OCI-LY1 (cell line): ENCODE measurements around the gene AVPR2.

Experiments used
- H2AFZ ChIP-seq: fragments of 200-600 bp; sonication (generic), shearing (Covaris generic); 2 replicates; pipeline ENCODE4 v1.6.0; 2014; ENCODE audit warnings: antibody characterized with exemption, mild to moderate bottlenecking, low read length
- H3F3A ChIP-seq: fragments of 200-600 bp; sonication (generic), shearing (Covaris generic); 2 replicates; pipeline ENCODE4 v1.6.0; 2014; ENCODE audit warnings: mild to moderate bottlenecking, antibody characterized with exemption, low read length, moderate library complexity; ENCODE audit not compliant: insufficient read depth
- H3K27ac ChIP-seq: fragments of 200-600 bp; sonication (generic); 2 replicates; pipeline ENCODE4 v1.5.1; 2014; ENCODE audit warnings: low read length, mixed run types, mild to moderate bottlenecking, low read depth; ENCODE audit not compliant: poor library complexity, severe bottlenecking
- H3K27me3 ChIP-seq: fragments of 200-600 bp; sonication (generic); 2 replicates; pipeline ENCODE4 v1.6.0; 2014; ENCODE audit warnings: antibody characterized with exemption, mild to moderate bottlenecking, low read length, moderate library complexity; ENCODE audit not compliant: insufficient read depth
- H3K36me3 ChIP-seq: fragments of 200-600 bp; sonication (generic); 2 replicates; pipeline ENCODE4 v1.6.1; 2014; ENCODE audit warnings: mild to moderate bottlenecking, antibody characterized with exemption, low read length, moderate library complexity, mixed read lengths; ENCODE audit not compliant: insufficient read depth
- H3K4me1 ChIP-seq: fragments of 200-600 bp; sonication (generic); 2 replicates; pipeline ENCODE4 v1.5.1; 2014; ENCODE audit warnings: mild to moderate bottlenecking, low read length, moderate library complexity; ENCODE audit not compliant: insufficient read depth, severe bottlenecking
- H3K4me2 ChIP-seq: fragments of 200-600 bp; sonication (generic), shearing (Covaris generic); 2 replicates; pipeline ENCODE4 v1.6.1; 2014; ENCODE audit warnings: low read length
- H3K4me3 ChIP-seq: fragments of 200-600 bp; sonication (generic); 2 replicates; pipeline ENCODE4 v1.5.1; 2014; ENCODE audit warnings: low read length, low read depth, mild to moderate bottlenecking, mixed read lengths; ENCODE audit not compliant: poor library complexity, severe bottlenecking
- H3K79me2 ChIP-seq: fragments of 200-600 bp; shearing (Covaris generic); 2 replicates; pipeline ENCODE4 v1.6.1; 2016; ENCODE audit warnings: mixed run types, low read length, mixed read lengths; ENCODE audit not compliant: insufficient read depth
- H3K9ac ChIP-seq: fragments of 200-600 bp; sonication (generic), shearing (Covaris generic); 2 replicates; pipeline ENCODE4 v1.6.1; 2014; ENCODE audit warnings: mild to moderate bottlenecking, low read length, mixed read lengths
- H3K9me2 ChIP-seq: fragments of 200-600 bp; sonication (generic), shearing (Covaris generic); 2 replicates; pipeline ENCODE4 v1.6.1; 2014; ENCODE audit warnings: low read depth, mild to moderate bottlenecking, low read length, mixed read lengths
- H3K9me3 ChIP-seq: fragments of 200-600 bp; shearing (Covaris generic); 2 replicates; pipeline ENCODE4 v1.6.1; 2014; ENCODE audit warnings: low read length, mixed read lengths
- H4K20me1 ChIP-seq: fragments of 200-600 bp; sonication (generic), shearing (Covaris generic); 2 replicates; pipeline ENCODE4 v1.6.0; 2016; ENCODE audit warnings: mild to moderate bottlenecking, low read length; ENCODE audit not compliant: insufficient read depth
- CTCF ChIP-seq: fragments of 200-600 bp; sonication (generic), shearing (Covaris generic); IDR thresholded peaks from 2 replicates; pipeline ENCODE4 v1.5.1; 2017; ENCODE audit warnings: mild to moderate bottlenecking, antibody characterized with exemption, low read length, moderate library complexity, mixed read lengths
- EZH2 ChIP-seq: fragments of 200-600 bp; sonication (generic), shearing (Covaris generic); IDR thresholded peaks from 2 replicates; pipeline ENCODE4 v1.8.0; 2017; ENCODE audit warnings: borderline replicate concordance, mixed run types, mild to moderate bottlenecking, antibody characterized with exemption, low read length, moderate library complexity, mixed read lengths

AVPR2 gene

GRCh38 chrX:153931151-153931550, 26.7 kb downstream of the AVPR2 start:
- H4K20me1 ChIP-seq: no peaks in the 10 kb centered on the region
- no peaks in the 10 kb centered on the region for H3K79me2 ChIP-seq
- H3K9me3 ChIP-seq: no peaks in the 10 kb centered on the region
- TF ChIP-seq EZH2 (no peak), CTCF (no peak)
- H3F3A ChIP-seq: no peaks in the 10 kb centered on the region
- no peak overlapping the region for H3K4me3 ChIP-seq
- H3K36me3 ChIP-seq: peaks cover 27% of the 10 kb centered on the region; the same call in 1 of the 2 replicates
- no peak overlapping the region for H3K4me2 ChIP-seq
- H3K4me1 ChIP-seq: peaks cover 35% of the 10 kb centered on the region
- no peak overlapping the region for H3K27ac ChIP-seq
- H3K27me3 ChIP-seq: no peaks in the 10 kb centered on the region
- H3K9me2 ChIP-seq: no peaks in the 10 kb centered on the region
- H2AFZ ChIP-seq: no peak overlapping the region
- H3K9ac ChIP-seq: no peak overlapping the region

- no peak overlapping the region for H3K27ac ChIP-seq
- no peaks in the 10 kb centered on the region for H4K20me1 ChIP-seq
- H3K79me2 ChIP-seq: no peaks in the 10 kb centered on the region
- no peak overlapping the region for H3K4me2 ChIP-seq
- H3K27me3 ChIP-seq: no peaks in the 10 kb centered on the region
- H3K9me2 ChIP-seq: no peaks in the 10 kb centered on the region
- TF ChIP-seq EZH2: no peak
- no peak for TF ChIP-seq CTCF
- H3F3A ChIP-seq: no peaks in the 10 kb centered on the region
- peaks cover 30% of the 10 kb centered on the region for H3K4me1 ChIP-seq
- H3K4me3 ChIP-seq: no peak overlapping the region
- no peak overlapping the region for H3K9ac ChIP-seq
- no peak overlapping the region for H2AFZ ChIP-seq
- no peaks in the 10 kb centered on the region for H3K9me3 ChIP-seq
- peaks cover 27% of the 10 kb centered on the region; the same call in 1 of the 2 replicates for H3K36me3 ChIP-seq
Observed at GRCh38 chrX:153931748-153932147, 27.3 kb downstream of the AVPR2 start.

GRCh38 chrX:153932220-153932915, 27.9 kb downstream of the AVPR2 start:
- Histone ChIP-seq H3K9me2 (no peaks in the 10 kb centered on the region), H3K4me3 (no peak overlapping the region), H3K27me3 (no peaks in the 10 kb centered on the region), H3K36me3 (peaks cover 27% of the 10 kb centered on the region; the same call in 1 of the 2 replicates), H4K20me1 (no peaks in the 10 kb centered on the region), H3K9me3 (no peaks in the 10 kb centered on the region), H3F3A (no peaks in the 10 kb centered on the region), H3K27ac (no peak overlapping the region), H2AFZ (no peak overlapping the region), H3K4me2 (no peak overlapping the region), H3K79me2 (no peaks in the 10 kb centered on the region), H3K9ac (no peak overlapping the region), H3K4me1 (peaks cover 24% of the 10 kb centered on the region)
- no peak for TF ChIP-seq EZH2
- TF ChIP-seq CTCF: no peak
